ENCODE measurements around the gene LCOR.

DNA sequence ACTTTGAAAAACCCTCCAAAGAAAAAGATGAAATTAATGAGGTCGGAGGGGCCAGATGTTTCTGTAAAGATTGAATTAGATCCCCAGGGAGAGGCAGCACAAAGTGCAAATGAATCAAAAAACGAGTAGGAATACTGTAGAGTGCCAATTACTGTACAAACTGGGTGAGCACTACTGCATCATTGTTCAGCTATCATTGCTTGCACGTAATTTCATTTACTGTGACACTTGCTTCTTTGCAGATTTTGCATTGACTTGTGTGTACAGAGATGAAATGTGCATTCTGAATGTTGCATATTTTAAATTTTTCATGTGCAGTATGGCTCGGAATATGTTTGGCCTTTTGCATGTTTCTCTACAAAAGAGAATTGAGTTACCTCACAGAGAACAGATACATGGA, 123.7 kb downstream of the LCOR start:
- TF ChIP-seq EZH2 (IDR thresholded peaks at IDR 0.05; ENCODE audit: insufficient read depth, poor library complexity, severe bottlenecking) (no peak), EZH2phosphoT487 (IDR thresholded peaks at IDR 0.05; ENCODE audit: insufficient read depth, low read depth) (no peak)

Data from GM23248 (cell line).